GDM1 (cell line): ENCODE results near the gene AP2A2.

Experiments
- DNase-seq: peaks from one replicate; lab custom pipeline; 2025; lab: John Stamatoyannopoulos, UW

The AP2A2 gene

DNA sequence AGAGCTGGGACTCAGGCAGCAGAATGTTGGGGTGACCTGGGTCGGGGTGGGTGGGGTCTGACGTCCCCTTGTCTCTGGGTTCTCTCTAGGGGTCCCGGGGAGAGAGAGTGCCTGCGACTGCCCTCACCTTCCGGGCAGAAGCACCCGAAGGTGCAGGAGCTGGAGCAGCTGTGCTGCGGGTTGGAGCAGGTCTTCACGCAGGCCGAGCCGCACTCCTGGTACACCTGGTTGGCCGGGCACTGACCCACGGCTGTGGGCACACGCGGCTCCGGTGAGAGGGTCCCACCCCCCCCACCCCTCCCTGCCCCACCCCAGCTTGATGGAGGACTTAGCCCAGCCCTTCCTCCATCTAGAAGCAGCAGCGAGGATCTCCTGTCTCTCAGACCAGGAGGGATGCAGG is 104.4 kb downstream of the AP2A2 start:
- no peak for DNase-seq

DNA sequence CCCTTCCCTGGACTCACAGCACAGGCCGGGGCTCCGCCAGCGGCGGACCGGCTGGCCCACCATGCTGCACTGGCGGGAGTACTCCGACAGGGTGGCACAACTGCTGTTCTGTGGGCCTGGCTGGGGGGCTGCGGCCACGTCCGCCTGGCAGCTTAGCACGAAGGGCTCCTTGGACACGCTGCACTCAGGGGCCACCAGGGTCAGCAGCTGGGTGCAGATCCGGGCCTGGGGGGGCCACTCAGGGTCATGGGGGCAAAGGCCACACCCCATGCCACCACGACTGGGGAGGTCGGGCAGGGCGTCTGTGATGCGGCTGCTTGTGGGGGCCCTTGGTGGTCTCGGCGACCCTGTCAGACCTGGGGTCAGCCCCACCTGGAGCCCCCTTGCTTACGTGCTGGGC is 104.9 kb downstream of the AP2A2 start:
- no peak for DNase-seq

DNA sequence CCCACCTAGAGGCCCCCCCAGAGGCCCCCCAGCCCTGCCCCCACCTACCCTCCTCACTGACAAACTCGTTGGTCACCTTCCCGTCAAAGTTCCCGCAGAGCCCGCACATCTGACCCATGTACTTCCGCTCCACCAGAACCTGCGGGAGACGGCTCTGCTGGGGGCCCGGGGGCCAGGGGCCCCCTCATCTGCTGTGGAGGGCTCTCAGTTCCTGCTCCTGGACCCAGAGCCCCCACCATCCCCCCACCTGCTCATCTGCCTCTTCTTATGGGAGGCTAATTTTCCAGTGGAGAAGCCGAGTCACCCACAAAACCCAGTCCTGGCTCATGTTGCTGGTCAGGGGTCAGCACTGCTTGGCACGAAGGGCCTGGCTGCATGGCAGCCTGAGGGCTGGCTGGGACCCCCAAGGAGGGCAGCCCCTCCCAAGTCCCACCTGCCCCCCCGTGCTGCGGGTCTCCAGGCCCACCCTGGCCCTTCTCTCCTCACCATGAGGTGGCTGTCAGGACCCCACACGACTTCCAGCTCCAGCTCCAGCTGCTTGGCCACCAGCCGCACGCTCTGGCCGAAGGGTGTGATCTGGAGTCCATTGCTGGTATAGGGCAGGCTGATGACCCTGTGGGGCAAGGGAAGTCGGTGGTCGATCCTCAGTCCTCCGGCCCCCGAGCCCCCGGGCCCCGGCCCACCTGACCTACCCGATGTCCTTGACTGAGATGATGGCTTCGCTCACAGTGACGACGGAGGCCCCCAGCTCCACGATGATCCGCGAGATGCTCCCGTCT is 105.6 kb downstream of the AP2A2 start:
- no peak for DNase-seq

DNA sequence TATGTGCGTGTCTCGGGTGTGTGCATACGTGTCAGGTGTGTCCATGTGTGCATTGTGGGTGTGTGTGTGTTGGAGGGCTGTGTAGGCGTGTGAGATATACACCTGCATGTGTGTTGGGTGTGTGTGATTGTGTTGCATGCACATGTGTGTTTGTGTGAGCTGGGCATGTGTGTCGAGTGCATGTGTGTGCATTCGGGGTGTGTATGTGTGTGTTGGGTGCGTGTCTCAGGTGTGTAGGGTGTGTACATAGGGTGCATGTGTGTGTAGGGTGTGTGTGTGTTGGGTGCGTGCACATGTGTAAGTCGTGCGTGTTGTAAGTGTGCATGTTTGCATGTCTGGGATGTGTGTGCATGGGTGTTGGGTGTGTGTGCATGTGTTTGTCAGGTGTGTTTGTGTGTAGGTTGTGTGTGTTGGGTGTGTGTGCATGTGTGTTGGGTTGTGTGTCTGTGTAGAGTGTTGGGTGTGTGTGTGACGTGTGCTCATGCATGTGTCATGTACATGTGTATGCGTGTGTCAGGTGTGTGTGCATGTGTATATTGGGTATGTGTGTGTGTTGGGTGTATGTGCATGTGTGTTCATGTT is 106.7 kb downstream of the AP2A2 start:
- no peak for DNase-seq

DNA sequence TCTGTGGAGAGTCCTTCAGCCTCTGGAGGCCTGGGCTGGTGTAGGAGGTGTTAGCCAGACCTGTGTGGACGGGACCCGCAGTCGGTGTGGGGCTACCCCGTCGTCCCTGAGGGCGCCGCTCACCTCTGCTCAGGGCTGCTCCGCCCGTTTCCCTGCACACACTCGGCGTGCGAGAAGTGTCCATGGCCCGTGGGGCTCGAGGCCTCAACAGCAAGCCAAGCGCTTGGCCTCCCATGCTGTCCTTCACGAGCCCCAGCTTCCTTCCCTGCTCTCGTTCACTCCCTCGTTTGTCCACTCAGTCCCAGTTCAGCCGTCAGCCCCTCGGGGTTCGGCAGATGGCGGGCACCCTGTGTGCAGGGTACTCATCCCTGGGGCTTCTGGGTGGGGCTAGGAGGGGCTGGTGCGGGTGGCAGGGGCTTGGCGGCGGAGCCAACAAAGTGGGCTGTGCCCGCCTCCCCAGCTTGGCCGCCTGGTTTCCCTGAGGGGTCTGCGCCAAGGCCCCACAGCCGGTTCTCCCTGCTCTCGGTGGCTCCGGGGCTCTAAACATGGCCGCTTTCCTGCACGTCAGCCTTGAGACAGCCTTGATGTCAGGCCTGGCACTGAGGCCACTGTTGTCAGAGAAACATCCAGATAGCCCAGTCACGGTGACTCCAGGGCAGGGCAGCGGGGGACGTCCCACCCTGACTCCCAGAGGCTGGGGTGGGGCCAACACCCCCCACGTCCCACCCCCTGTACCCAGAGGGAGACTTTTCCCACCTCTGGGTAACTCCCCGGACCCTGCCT is 107.5 kb downstream of the AP2A2 start:
- DNase-seq = no peak

DNA sequence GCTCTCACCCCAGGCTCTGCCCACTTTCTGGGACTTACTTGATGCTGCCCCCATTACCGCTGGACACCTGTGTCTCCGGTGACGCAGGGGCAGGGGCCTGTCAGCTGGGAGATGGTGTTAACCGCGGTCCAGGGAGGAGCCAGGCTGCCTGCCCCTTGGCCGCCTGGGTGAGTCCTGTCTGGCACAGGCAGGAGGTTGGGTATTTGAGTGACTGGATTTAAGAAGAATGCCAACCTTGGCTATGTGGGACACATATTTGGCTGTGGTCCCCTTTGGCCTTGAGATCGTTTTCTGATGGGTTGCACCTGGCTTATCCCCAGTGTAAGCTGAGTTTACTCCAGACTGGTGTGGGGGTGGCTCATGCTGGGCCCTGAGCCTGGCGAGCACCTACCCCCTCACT is 108.3 kb downstream of the AP2A2 start:
- DNase-seq = no peak

DNA sequence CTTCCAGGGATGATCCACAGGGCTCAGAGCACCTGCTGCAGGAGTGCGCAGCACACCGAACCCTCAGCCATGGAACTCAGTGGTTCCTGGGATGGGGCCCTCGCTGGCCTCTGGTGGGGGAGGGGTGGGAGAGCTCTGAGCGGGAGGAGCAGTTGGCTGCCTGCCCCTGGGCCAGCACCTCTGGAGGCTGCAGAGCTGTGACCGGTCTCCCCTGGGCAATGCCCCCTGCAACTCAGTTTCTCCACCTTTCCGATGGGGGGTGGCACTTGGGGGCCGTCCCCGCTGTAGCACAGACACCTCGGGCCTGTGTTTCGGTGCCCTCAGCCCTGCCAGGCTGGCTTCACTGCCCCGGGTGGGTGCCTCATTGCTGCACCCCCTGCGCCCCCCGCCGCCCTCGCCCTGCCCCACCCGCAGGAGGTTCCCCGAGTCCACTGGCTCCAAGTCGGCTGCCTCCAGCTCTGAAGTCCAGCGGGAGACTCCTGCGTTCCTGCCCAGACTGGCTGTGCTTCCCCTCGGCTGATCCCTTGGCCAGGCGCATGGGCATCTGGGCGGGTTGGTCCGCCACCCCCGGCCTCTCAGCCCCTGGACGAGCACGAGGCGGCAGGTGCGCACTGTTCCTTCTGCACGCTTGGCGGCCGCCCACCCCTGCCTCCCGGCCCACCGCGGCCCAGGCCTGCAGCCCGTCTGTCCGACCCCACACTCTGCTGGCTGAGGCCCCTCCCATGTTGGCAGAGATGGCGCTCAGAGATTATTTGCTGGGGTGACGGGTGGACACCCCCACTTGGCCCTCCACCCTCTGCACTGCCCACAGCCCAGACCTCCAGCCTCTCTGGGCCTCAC is 109.0 kb downstream of the AP2A2 start:
- no peak for DNase-seq

DNA sequence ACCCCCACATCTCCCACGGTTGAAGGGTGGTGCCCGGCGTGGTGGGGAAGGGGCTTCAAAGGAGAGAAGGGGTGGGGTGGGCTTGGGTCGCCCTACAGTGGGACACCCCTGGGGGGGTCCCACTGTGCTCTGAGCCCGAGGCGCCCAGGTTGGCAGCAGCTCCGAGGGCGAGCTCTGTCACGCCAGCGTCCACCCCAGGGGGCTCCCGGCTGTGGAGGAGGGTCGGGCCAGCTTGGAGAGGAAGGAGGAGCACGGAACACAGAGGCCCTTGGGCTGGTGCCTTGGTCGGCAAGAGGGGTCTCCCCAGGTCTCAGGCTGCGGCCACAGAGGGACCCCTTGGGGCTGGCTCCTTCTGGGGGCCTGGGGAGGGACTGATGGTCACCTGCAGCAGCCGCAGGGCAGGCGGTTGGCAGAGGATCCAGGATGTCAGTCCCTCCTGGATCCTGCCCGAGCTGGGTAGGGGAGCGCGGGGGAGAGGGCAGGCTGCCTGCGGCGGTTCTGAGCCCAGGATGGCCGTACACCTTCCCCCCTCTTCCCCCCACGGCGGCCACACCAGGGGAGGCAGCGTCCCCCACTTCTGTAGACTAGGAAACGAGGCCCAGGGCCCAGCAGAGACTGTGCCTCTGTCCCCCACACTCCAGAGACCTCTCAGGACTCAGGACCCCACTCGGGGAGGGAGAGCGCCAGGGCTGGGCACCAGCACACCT is 110.1 kb downstream of the AP2A2 start:
- no peak for DNase-seq

DNA sequence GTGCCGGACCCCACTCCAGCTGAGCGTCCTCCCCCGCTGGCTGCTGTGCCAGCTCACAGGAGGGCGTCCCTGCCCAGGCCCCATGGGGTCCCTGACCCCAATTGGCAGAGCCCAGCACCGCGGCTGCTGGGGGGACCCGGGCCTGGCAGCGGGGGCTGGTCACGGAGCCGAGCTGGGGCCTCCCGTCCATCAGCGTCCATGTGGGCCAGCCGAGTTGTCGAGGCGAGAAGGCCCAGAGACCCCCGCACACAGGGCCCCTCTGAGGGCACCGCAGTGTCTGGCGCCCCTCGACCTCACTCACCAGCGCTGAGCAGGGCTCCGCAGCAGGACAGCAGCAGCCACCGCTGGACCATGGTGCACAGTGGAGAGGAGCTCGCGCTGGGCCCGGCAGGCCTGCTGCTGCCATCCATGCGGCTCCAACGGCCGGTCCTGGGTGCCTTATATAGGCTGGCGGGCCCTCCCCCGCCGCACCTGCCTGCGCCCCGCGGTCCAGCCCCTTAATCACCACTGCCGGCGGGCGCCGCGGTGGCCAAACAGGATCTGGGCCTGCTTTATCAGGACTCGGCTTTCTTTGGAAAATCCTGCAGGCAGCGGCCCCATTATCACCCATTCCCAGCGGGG is 110.7 kb downstream of the AP2A2 start, which contains the start of gene MUC6:
TSS of gene MUC6 (minus strand) at position 416 of the 621 bp plus-strand sequence. CDS start at position 353, 63 bp downstream.
- DNase-seq = no peak

DNA sequence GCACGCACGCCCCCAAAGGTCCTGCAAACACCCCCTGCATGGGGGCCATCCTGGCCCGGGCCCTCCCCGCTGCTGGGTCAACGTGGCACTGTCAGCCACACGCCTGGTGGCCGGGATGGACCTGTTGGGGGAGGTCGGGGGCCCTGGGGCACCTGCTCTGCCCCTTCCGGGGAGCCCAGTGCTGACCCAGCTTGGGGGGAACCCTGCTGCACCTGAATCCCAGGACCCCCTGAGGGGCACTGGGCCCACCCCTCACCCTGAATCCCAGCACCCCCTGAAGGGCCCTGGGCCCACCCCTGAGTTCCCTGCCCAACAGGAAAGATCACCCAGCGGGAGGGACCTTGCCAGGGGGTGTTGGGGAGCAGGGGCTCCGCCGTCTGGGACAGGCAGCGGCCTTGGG is 111.3 kb downstream of the AP2A2 start:
- no peak for DNase-seq

DNA sequence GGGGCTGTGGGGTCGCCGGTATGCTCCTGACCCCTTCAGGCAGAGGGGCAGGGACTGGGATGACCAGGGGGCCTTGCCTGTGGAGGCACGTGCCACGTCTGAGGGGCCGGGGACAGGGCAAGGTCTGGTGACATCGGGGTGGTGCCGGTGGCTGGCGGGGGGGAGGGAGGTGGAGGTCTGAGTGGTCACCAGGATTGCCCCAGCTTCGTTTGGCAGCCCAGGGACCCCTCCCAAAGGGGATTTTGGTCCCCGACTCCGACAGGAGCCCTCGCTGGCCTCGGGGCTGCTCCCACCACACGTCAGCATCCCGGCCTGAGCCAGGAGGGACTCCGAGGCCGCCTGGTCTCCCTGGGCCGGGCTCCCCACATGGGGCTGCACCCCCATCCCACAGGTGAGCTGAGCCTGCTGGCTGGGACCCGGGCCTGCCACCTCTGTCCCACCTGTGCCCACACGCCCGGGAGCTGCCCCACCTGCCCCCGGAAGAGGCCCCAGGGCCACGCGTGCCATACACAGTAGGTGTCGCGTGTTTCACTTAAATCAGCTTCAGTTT is 111.9 kb downstream of the AP2A2 start:
- DNase-seq = no peak

DNA sequence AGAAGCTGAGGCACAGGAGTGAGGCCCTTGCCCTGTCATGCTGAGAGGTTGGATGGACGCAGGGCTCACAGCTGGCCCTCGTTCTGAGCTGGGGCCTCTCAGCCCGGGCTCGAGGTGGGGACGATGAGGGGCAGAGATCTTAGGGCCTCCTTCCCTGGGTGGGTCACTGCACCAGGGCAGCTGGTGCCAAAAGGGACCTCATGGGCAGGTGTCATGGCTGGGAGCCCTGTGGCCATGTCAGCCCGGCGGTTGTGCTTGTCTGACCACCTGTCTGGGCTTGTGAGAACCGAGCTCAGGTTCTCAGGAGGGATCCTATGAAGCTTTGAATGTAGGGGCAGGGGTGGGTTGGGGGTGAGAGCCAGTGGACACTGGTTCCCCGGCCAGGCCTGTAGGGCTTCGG is 112.7 kb downstream of the AP2A2 start:
- DNase-seq = no peak

DNA sequence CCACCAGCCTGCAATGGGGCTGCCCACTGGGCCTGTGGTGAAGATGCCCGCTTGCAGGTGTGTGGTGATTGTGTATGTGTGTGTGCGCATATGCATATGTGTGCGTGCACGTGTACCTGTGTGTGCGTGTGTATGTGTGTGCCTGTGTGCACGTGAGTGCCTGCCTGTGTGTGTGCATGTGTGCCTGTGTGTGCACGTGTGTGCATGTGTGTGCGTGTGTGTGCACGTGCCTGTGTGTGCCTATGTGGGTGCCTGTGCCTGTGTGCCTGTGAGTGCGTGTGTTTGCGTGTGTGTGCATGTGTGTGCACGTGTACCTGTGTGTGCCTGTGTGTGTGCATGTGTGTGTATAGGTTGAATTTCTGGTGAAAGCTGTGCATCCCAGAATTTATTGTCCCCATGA is 113.3 kb downstream of the AP2A2 start:
- DNase-seq = no peak

DNA sequence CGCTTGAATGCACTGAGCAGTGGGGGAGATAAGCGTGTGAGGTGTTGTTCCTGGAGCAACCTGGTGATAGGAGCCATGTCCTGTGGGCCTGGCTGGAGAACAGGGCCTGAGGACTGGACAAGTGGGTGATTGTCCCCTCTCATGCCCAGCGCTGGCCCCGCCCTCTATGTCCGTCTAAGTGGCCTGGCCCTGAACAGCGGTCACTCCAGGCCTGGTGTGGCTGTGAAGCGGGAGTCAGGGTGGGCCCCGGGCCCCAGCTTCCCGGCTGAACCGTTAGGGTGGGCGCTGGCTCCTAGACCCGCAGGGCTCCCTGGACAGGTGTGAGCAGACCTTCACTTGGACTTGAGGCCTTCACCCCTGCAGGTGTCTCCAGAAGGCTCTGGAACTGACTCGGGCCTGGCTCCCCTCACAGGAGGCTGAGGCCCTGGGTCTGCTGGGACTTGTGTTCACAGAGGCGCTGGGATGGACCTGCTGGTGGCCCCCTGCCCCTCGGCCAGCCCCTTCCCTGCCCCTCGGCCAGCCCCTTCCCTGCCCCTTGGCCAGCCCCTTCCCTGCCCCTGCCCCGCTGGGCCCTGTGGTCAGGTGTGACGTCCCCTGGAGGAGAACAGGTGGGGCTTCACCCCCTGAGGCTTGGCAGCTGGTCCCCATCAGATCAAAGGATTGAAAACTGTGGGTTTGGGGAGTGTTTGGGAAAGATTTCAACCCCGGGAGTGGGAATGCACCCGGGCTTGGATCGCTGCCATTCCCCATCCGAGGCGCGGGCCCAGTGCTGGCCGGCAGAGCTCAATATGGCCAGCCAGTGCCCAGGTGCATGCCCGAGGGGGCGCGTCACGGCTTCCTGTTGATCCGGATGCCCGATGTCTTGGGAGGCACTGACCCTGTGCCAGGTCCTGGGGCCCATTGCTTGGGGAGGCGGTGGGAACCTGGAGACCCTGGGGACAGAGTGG is 114.1 kb downstream of the AP2A2 start:
- no peak for DNase-seq

DNA sequence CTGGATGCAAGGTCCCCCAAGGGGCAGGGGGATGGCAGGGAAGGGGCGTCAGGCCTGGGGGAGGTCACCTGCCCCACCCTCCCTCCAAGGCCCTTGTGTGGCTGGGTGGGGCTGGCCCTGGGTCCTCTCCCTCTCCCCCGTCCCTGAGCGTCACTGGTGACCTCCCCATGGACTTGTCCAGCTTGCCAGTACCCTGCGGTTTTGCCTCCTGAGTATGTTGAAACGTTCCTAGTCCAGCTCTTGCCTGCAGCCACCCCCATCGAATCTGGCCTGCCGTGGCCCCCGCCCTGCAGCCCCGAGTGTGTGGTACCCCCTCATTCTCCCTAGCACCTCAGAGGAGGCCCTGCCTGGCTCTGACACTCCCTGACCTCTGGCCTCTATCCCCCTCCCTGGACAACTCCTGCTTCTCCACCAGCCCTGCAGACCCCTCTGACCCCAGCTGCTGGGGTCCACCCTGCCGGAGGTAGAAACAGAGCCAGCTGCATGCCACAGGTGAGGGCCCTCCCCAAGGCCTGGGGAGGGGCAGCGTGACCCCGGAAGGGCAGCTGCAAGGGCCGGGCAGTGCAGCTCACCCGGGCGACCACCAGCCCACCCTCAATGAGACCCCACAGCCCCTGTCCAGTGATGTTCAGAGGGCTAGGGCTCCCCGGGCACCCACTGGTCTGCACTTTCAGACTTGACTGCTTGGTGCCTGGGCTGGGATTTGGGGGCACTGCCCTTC is 114.9 kb downstream of the AP2A2 start:
- DNase-seq = no peak

DNA sequence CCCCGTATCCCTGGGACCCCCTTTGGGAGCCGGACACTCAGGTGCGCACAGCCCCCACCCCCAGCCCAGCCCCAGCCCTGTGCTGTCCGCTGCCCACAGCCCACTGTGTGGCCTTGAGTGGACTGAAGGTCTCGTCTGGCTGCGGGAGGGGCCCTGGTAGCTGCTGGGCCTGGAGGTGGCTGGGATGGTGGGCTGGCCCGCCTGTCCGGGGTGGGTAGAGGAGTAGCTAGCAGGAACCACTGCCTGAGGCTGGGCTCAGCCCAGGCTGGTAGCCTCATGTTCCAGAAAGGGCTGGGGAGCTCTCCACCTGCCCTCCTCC is 115.4 kb downstream of the AP2A2 start:
- DNase-seq = no peak

DNA sequence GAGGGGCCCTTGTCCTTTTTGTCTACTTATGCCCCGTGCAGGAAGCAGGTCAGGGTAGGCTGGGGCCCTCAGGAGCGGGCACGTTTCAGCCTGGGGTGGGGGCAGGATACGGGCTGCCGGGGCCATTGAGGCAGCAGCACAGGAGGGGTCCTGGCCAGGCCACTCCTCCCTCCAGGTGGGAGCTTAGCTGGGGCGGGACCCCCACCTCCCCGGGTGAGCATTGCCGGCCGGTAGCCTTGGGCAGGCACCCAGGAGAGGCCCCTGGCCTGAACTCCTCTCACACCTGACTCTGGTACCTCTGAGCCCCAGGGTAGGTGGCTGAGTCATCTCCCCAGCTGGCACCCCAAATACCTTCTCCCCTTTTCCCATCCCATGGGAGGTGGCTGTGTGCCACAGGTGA is 115.8 kb downstream of the AP2A2 start:
- no peak for DNase-seq

DNA sequence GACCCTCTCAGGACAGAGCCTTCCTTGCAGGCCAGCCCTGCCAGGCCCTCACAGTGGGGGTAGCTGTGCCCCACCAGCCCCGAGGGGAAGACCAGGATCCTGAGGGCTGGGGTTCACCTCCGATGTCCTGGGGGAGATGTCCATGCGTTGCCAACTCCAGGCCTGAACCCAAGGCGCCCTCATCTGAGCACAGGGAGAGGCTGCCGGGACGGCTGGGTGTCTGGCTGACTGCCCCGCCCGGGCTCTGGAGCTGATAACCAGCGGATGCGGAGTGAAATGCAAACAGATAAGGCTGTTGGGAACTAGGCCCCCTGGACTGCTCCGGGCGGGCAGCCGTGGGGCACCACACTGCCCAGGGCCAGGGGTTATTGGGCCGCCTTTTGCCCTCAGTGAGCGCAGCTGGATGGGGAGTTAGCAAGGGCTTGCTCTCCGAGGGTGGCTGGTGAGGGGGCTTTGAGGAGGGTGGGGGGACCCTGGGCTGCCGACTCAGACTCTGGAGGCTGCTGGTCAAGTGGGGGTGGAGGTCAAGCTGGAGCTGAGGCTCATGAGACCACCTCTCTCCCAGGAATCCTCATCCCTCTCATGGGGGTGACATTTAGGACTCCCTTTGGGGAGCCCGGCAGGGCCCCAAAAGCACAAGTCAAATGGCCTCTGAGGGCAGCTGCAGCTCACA is 116.4 kb downstream of the AP2A2 start:
- DNase-seq = no peak
